ENCODE measurements around the gene PADI1.

DNA sequence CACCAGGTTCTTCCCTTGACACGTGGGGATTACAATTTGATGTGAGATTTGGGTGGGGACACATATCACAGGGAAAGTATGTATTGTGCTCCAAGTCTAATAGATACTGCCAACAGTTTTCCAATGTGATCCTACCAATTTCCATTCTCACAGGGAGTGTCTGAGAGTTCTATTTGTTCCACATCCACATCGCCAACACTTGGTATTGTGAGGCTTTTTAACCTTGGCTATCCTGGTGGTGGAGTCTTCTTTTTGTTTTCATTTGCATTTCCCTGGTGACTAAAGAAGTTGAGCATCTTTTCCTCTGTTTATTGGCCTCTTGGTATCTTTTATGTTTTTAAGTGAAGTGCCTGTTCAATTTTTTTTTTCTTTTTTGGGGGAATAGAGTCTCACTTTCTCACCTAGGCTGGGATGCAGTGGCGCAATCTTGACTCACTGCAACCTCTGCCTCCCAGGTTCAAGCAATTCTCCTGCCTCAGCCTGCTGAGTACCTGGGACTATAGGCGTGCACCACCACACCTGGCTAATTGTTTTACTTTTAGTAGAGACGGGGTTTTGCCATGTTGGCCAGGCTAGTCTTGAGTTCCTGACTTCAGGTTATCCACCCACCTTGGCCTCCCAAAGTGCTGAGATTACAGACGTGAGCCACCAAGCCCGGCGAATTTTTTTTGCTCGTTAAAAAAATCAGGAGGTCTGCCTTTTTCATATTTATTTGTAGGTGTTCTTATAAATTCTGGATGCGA is 15.9 kb upstream of the PADI1 start:
- TF ChIP-seq, protein P1, sequence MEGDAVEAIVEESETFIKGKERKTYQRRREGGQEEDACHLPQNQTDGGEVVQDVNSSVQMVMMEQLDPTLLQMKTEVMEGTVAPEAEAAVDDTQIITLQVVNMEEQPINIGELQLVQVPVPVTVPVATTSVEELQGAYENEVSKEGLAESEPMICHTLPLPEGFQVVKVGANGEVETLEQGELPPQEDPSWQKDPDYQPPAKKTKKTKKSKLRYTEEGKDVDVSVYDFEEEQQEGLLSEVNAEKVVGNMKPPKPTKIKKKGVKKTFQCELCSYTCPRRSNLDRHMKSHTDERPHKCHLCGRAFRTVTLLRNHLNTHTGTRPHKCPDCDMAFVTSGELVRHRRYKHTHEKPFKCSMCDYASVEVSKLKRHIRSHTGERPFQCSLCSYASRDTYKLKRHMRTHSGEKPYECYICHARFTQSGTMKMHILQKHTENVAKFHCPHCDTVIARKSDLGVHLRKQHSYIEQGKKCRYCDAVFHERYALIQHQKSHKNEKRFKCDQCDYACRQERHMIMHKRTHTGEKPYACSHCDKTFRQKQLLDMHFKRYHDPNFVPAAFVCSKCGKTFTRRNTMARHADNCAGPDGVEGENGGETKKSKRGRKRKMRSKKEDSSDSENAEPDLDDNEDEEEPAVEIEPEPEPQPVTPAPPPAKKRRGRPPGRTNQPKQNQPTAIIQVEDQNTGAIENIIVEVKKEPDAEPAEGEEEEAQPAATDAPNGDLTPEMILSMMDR (IDR thresholded peaks at IDR 0.05; ENCODE audit: low read depth, low read length): no peak
- no peak for TF ChIP-seq EZH2phosphoT487 (IDR thresholded peaks at IDR 0.05; ENCODE audit: low read depth)
